Trophoblast cell (in vitro differentiated cells and primary cell): ENCODE results near the gene SARM1.
A peak's percentile ranks its signal among the peaks of the same experiment; 100 is the strongest.

ENCODE experiments used
- DNase-seq, 2 donors: peaks; one replicate each; pipeline ENCODE4 v3.0.0-alpha.2; 2016
- H2AFZ ChIP-seq: 2 replicates; pipeline ENCODE4 v1.6.1; 2013; ENCODE audit warnings: low read length, moderate library complexity, mild to moderate bottlenecking; ENCODE audit not compliant: insufficient read depth, poor library complexity
- H2AK5ac ChIP-seq: 2 replicates; pipeline ENCODE4 v1.6.1; 2013; ENCODE audit warnings: mild to moderate bottlenecking, low read length
- H2BK120ac ChIP-seq: 2 replicates; pipeline ENCODE4 v1.6.1; 2013; ENCODE audit warnings: low read length, mild to moderate bottlenecking, moderate library complexity; ENCODE audit not compliant: insufficient read depth, poor library complexity
- H2BK12ac ChIP-seq: 2 replicates; pipeline ENCODE4 v1.6.1; 2013; ENCODE audit warnings: mild to moderate bottlenecking, low read length, moderate library complexity
- H2BK5ac ChIP-seq: 2 replicates; pipeline ENCODE4 v1.6.1; 2013; ENCODE audit warnings: low read length, low read depth, moderate library complexity, mild to moderate bottlenecking; ENCODE audit not compliant: poor library complexity
- H3K14ac ChIP-seq: 2 replicates; pipeline ENCODE4 v1.6.1; 2013; ENCODE audit warnings: mild to moderate bottlenecking, low read length
- H3K18ac ChIP-seq: 2 replicates; pipeline ENCODE4 v1.6.1; 2013; ENCODE audit warnings: mild to moderate bottlenecking, low read length
- H3K23ac ChIP-seq: 2 replicates; pipeline ENCODE4 v1.6.1; 2013; ENCODE audit warnings: low read length
- H3K27ac ChIP-seq: 2 replicates; pipeline ENCODE4 v1.5.1; 2013; ENCODE audit warnings: low read depth, mild to moderate bottlenecking, inconsistent platforms, low read length, moderate library complexity
- H3K27me3 ChIP-seq: 2 replicates; pipeline ENCODE4 v1.6.1; 2013; ENCODE audit warnings: inconsistent platforms, mild to moderate bottlenecking, low read length, moderate library complexity; ENCODE audit not compliant: insufficient read depth
- H3K36me3 ChIP-seq, 2 experiments: 1 replicate in 1 of 2; 2 replicates in 1 of 2; pipeline ENCODE4 v1.6.1; 2013; ENCODE audit warnings: low read length in 2 of 2, mild to moderate bottlenecking in 2 of 2, moderate library complexity in 1 of 2; ENCODE audit not compliant: insufficient read depth in 2 of 2, control insufficient read depth in 1 of 2
- H3K4ac ChIP-seq: 2 replicates; pipeline ENCODE4 v1.6.1; 2013; ENCODE audit warnings: low read depth, mild to moderate bottlenecking, low read length, moderate library complexity
- H3K4me1 ChIP-seq, 2 experiments: 1 replicate in 1 of 2; 2 replicates in 1 of 2; pipeline ENCODE4 v1.6.1; 2013; ENCODE audit warnings: low read length in 2 of 2, mild to moderate bottlenecking in 2 of 2, moderate library complexity in 1 of 2; ENCODE audit not compliant: insufficient read depth in 2 of 2, control insufficient read depth in 1 of 2
- H3K4me2 ChIP-seq: 2 replicates; pipeline ENCODE4 v1.6.1; 2013; ENCODE audit warnings: inconsistent platforms, mild to moderate bottlenecking, low read length, moderate library complexity
- H3K4me3 ChIP-seq: 2 replicates; pipeline ENCODE4 v1.5.1; 2013; ENCODE audit warnings: mild to moderate bottlenecking, low read depth, low read length, inconsistent platforms
- H3K79me1 ChIP-seq: one replicate; pipeline ENCODE4 v1.6.1; 2013; ENCODE audit warnings: low read length
- H3K79me2 ChIP-seq: 2 replicates; pipeline ENCODE4 v1.6.1; 2013; ENCODE audit warnings: low read length, mild to moderate bottlenecking; ENCODE audit not compliant: control insufficient read depth, insufficient read depth, poor library complexity
- H3K9ac ChIP-seq: 2 replicates; pipeline ENCODE4 v1.6.1; 2013; ENCODE audit warnings: mild to moderate bottlenecking, low read length
- H3K9me3 ChIP-seq: 2 replicates; pipeline ENCODE4 v1.6.1; 2013; ENCODE audit warnings: low read depth, mild to moderate bottlenecking, control low read depth, inconsistent platforms, low read length; ENCODE audit not compliant: insufficient read depth
- H4K12ac ChIP-seq: 2 replicates; pipeline ENCODE4 v1.6.1; 2013; ENCODE audit warnings: low read depth, mild to moderate bottlenecking, low read length, moderate library complexity
- H4K8ac ChIP-seq: 2 replicates; pipeline ENCODE4 v1.6.1; 2013; ENCODE audit warnings: low read depth, mild to moderate bottlenecking, low read length, moderate library complexity
- H4K91ac ChIP-seq: one replicate; pipeline ENCODE4 v1.6.1; 2013; ENCODE audit warnings: low read depth, mild to moderate bottlenecking, low read length, moderate library complexity
- WGBS: extraction: QIAGEN DNeasy Blood & Tissue Kit; methylation state at CpG from one replicate; pipeline ENCODE4 v1.1.7; 2013; ENCODE audit warnings: missing lambda C conversion rate; ENCODE audit not compliant: insufficient read length, insufficient coverage; ENCODE audit errors: extremely low coverage; 5-methylcytosine and 5-hydroxymethylcytosine counted together

The SARM1 gene

DNA sequence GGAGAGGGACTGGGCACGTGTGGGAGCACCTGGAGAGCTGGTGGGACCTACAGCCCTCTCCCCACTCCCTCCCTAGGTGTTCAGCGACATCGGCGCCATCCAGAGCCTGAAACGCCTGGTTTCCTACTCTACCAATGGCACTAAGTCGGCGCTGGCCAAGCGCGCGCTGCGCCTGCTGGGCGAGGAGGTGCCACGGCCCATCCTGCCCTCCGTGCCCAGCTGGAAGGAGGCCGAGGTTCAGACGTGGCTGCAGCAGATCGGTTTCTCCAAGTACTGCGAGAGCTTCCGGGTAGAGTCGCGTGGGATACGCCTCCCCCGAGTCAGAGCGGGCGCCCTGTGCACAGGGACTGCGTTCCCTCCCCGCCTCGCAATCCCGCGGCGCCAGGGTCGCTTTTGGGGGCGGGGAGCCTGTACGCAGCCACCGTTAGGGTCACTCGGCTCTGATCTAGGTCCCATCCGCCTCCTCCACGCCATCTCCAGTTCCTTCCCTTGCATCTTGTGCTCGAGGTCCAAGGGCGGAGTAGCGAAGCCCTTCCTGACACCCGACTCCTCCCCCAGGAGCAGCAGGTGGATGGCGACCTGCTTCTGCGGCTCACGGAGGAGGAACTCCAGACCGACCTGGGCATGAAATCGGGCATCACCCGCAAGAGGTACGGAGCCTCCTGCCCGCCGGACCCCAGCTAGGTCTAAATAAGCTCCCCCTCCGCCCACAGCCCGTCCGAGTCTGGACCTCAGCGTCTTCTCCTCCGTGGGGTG lies 13.0 kb downstream of the SARM1 start:
- no peaks in the 10 kb centered on the region for H3K36me3 ChIP-seq
- WGBS = no CpG with 5 or more reads among the region's 56 CpGs
- no peak overlapping the region for H3K27ac ChIP-seq
- H3K79me2 ChIP-seq = no peaks in the 10 kb centered on the region
- H4K8ac ChIP-seq = no peak overlapping the region
- H3K23ac ChIP-seq = no peak overlapping the region
- peak; percentile 27 to 56 for DNase-seq
- H3K4ac ChIP-seq = no peak overlapping the region
- H2BK5ac ChIP-seq = no peak overlapping the region
- peak overlapping the region; percentile 24 for H3K14ac ChIP-seq
- H3K18ac ChIP-seq = no peak overlapping the region
- no peak overlapping the region for H2BK12ac ChIP-seq
- H4K91ac ChIP-seq = no peak overlapping the region
- peaks cover 3% of the 10 kb centered on the region for H3K9me3 ChIP-seq
- H3K27me3 ChIP-seq = peaks cover 21% of the 10 kb centered on the region
- no peak overlapping the region for H2AK5ac ChIP-seq
- H2AFZ ChIP-seq = peak overlapping the region; percentile 38
- H2BK120ac ChIP-seq = no peak overlapping the region
- H3K4me2 ChIP-seq = peak overlapping the region; percentile 57
- H3K9ac ChIP-seq = no peak overlapping the region
- no peak overlapping the region for H4K12ac ChIP-seq
- H3K79me1 ChIP-seq = no peaks in the 10 kb centered on the region
- H3K4me3 ChIP-seq = peak overlapping the region; percentile 15
- H3K4me1 ChIP-seq = peaks cover 9 to 25% of the 10 kb centered on the region in 2 experiments

GRCh38 chr17:28385037-28385400 lies 13.5 kb downstream of the SARM1 start:
- WGBS = no CpG with 5 or more reads among the region's 29 CpGs
- H4K91ac ChIP-seq = no peak overlapping the region
- peak; percentile 82 to 84 for DNase-seq
- peak overlapping the region; percentile 15 for H3K4me3 ChIP-seq
- no peaks in the 10 kb centered on the region for H3K79me2 ChIP-seq
- H3K4me1 ChIP-seq = peaks cover 9 to 23% of the 10 kb centered on the region in 2 experiments
- no peak overlapping the region for H3K14ac ChIP-seq
- no peak overlapping the region for H4K8ac ChIP-seq
- peak overlapping the region; percentile 57 for H3K4me2 ChIP-seq
- H3K18ac ChIP-seq = no peak overlapping the region
- no peaks in the 10 kb centered on the region for H3K79me1 ChIP-seq
- H3K27ac ChIP-seq = no peak overlapping the region
- H3K9ac ChIP-seq = no peak overlapping the region
- no peaks in the 10 kb centered on the region for H3K36me3 ChIP-seq
- H2BK12ac ChIP-seq = no peak overlapping the region
- no peak overlapping the region for H3K23ac ChIP-seq
- peaks cover 21% of the 10 kb centered on the region for H3K27me3 ChIP-seq
- H2AFZ ChIP-seq = no peak overlapping the region
- no peak overlapping the region for H3K4ac ChIP-seq
- H4K12ac ChIP-seq = no peak overlapping the region
- H3K9me3 ChIP-seq = peaks cover 3% of the 10 kb centered on the region
- no peak overlapping the region for H2BK120ac ChIP-seq
- H2AK5ac ChIP-seq = no peak overlapping the region
- no peak overlapping the region for H2BK5ac ChIP-seq

DNA sequence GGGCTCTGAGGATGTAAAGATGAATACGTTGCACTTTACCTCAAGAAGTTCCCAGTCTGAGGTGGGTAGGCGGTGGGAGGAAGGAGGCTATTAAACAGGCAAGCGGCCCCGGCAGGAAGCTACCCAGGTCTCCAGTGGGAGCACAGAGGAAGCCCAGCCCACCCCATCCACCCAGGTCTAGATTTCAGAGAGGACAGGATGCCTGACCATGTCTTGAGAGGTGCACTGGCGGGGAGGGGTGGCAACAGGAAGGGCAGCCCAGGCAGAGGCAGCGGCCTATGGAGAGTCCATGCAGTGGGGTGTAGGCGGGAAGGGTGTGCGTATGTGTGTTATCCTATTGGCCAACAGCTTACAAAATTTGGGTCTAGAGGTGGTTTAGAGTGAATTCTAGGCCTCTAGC lies 13.9 kb downstream of the SARM1 start:
- Histone ChIP-seq H3K18ac (no peak overlapping the region), H3K4ac (no peak overlapping the region), H2AK5ac (no peak overlapping the region), H3K9ac (no peak overlapping the region), H3K4me3 (no peak overlapping the region), H3K79me2 (no peaks in the 10 kb centered on the region), H3K79me1 (no peaks in the 10 kb centered on the region), H3K14ac (no peak overlapping the region), H2BK12ac (no peak overlapping the region), H4K8ac (no peak overlapping the region), H3K27ac (no peak overlapping the region), H4K12ac (no peak overlapping the region), H3K9me3 (peaks cover 3% of the 10 kb centered on the region), H3K36me3 (no peaks in the 10 kb centered on the region), H3K27me3 (peaks cover 21% of the 10 kb centered on the region), H3K4me2 (no peak overlapping the region), H3K23ac (no peak overlapping the region), H2AFZ (no peak overlapping the region), H3K4me1 (peaks cover 9 to 20% of the 10 kb centered on the region in 2 experiments), H2BK5ac (no peak overlapping the region), H4K91ac (no peak overlapping the region), H2BK120ac (no peak overlapping the region)
- no CpG with 5 or more reads among the region's 8 CpGs for WGBS
- no peak for DNase-seq

GRCh38 chr17:28386391-28386790 lies 14.9 kb downstream of the SARM1 start:
- Histone ChIP-seq H4K12ac (no peak overlapping the region), H3K9ac (no peak overlapping the region), H3K4me3 (no peak overlapping the region), H3K23ac (no peak overlapping the region), H2AFZ (no peak overlapping the region), H3K4me2 (no peak overlapping the region), H3K36me3 (no peaks in the 10 kb centered on the region), H3K79me1 (no peaks in the 10 kb centered on the region), H3K18ac (no peak overlapping the region), H2AK5ac (no peak overlapping the region), H3K79me2 (no peaks in the 10 kb centered on the region), H2BK12ac (no peak overlapping the region), H2BK5ac (no peak overlapping the region), H3K4me1 (peaks cover 8 to 11% of the 10 kb centered on the region in 2 experiments), H3K27me3 (peaks cover 21% of the 10 kb centered on the region), H2BK120ac (no peak overlapping the region), H4K8ac (no peak overlapping the region), H3K4ac (no peak overlapping the region), H4K91ac (no peak overlapping the region), H3K14ac (no peak overlapping the region), H3K9me3 (peaks cover 3% of the 10 kb centered on the region), H3K27ac (no peak overlapping the region)
- no peak for DNase-seq
